HL-60 (cell line): ENCODE results near the gene CELSR2.

Experiments used
- DNase-seq, 2 experiments: peaks; one replicate each; pipeline ENCODE4 v3.0.0-alpha.2; 2010 to 2020; ENCODE audit warnings: low read depth in 1 of 2, low spot score in 1 of 2
- H3K27ac ChIP-seq: fragments of 250-450 bp; sonication (Bioruptor Pico); replicated peaks from 2 replicates; pipeline ENCODE4 v1.5.1; 2020; ENCODE audit warnings: mild to moderate bottlenecking, moderate library complexity
- H3K27me3 ChIP-seq: fragments of 250-450 bp; sonication (Bioruptor Pico); 2 replicates; pipeline ENCODE4 v1.5.1; 2021; ENCODE audit warnings: mild to moderate bottlenecking, moderate library complexity; ENCODE audit not compliant: insufficient read depth, poor library complexity, severe bottlenecking
- H3K4me3 ChIP-seq: replicated peaks from 2 replicates; pipeline ENCODE4 v1.5.1; 2011; ENCODE audit warnings: mild to moderate bottlenecking, control low read depth, low read length; ENCODE audit not compliant: insufficient read depth
- CTCF ChIP-seq: IDR thresholded peaks from one replicate; pipeline ENCODE4 v1.5.1; 2011; ENCODE audit warnings: low read length, control low read depth, inconsistent platforms; ENCODE audit not compliant: insufficient read depth
- GABPA ChIP-seq: IDR thresholded peaks from 2 replicates; pipeline ENCODE4 v1.6.1; 2012; ENCODE audit warnings: low read depth
- POLR2AphosphoS5 ChIP-seq: IDR thresholded peaks from 2 replicates; pipeline ENCODE4 v1.6.1; 2012; ENCODE audit warnings: low read depth
- REST ChIP-seq: IDR thresholded peaks from 2 replicates; pipeline ENCODE4 v1.6.1; 2012; ENCODE audit warnings: low read depth; ENCODE audit not compliant: insufficient replicate concordance
- SPI1 ChIP-seq: IDR thresholded peaks from 2 replicates; pipeline ENCODE4 v1.6.1; 2012; ENCODE audit warnings: low read depth, mild to moderate bottlenecking, borderline replicate concordance

Gene CELSR2

GRCh38 chr1:109281680-109282496 is 32.5 kb downstream of the CELSR2 start:
- TF ChIP-seq GABPA (no peak), CTCF (no peak), POLR2AphosphoS5 (0 out of 2 replicates have a peak, but pooled peaks have one; percentile 36), SPI1 (peak; percentile 19; the same call in 1 of the 2 replicates), REST (no peak)
- H3K4me3 ChIP-seq = peak overlapping the region; percentile 84
- peak overlapping the region; percentile 82 for H3K27ac ChIP-seq
- DNase-seq = peak in 1 of 2 experiments; percentile 69
- H3K27me3 ChIP-seq = no peaks in the 10 kb centered on the region

- Histone ChIP-seq H3K27me3 (no peaks in the 10 kb centered on the region), H3K4me3 (peak overlapping the region; percentile 84), H3K27ac (peak overlapping the region; percentile 82)
- TF ChIP-seq POLR2AphosphoS5 (no peak), REST (no peak), SPI1 (no peak), GABPA (no peak), CTCF (no peak)
- no peak for DNase-seq
Measured at GRCh38 chr1:109282497-109282951, 33.2 kb downstream of the CELSR2 start.

GRCh38 chr1:109282952-109283747 is 33.8 kb downstream of the CELSR2 start, which contains the start of gene PSRC1:
TSS of gene PSRC1 (minus strand) at chr1:109283145.
- DNase-seq = peak; percentile 91 to 92
- Histone ChIP-seq H3K27me3 (no peaks in the 10 kb centered on the region), H3K4me3 (peak within 1 kb of the TSS; percentile 84), H3K27ac (peak within 1 kb of the TSS; percentile 82)
- peak; percentile 90 for TF ChIP-seq POLR2AphosphoS5
- no peak for TF ChIP-seq REST
- peak; percentile 11 for TF ChIP-seq CTCF
- peak; percentile 56; the same call in 1 of the 2 replicates for TF ChIP-seq GABPA
- TF ChIP-seq SPI1 = no peak
